ENCODE data around the gene TMEM141. TPM values are rescaled to one million over a fixed set of nuclear protein-coding genes. Genes with fewer than 3 reads are reported as not detected.

Gene TMEM141
- polyA plus RNA-seq, 1 of the 3 experiments (the other 2 are of a cell fraction): 112 TPM

DNA sequence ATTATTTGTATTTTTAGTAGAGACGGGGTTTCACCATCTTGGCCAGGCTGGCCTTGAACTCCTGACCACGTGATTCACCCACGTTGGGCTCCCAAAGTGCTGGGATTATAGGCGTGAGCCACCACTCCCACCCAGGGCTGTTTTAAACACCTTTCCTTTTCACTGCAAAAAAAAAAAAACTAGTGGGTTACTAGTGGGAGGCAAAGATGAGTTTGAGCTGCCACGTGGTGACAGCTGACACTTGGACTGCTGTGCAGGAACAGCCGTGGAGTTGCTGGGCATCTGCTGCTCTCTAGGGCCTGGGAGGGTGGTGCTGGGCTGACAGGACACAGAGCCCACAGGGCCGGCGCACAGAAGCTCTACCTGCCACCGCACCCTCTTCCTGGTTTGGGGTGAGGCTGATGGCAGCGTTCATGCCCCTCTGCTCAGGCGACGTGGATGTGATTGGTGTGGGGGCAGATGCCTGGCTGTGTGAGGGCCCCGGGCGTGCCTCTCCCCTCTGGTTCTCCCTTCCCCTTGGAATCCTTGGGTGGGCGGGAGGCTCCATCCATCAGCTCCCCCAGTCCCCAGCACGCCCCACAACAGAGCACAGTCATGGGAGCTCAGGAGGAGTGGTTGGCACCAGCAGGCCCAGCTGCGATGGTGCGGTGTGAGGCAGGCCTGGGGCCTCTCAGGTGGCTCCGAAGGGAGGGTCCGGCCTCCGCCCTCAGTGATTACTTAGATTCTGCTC lies 33.5 kb downstream of the TMEM141 start:
- H3F3A ChIP-seq (replicated peaks; ENCODE audit: insufficient read depth): no peaks in the 10 kb centered on the region
- H3K4me2 ChIP-seq: no peak overlapping the region
- no peak overlapping the region for H2AFZ ChIP-seq (ENCODE audit: low read depth)
- H3K9me2 ChIP-seq: no peaks in the 10 kb centered on the region
- no peaks in the 10 kb centered on the region for H3K4me1 ChIP-seq (ENCODE audit: control insufficient read depth in 1 of 2, insufficient read depth in 2 of 2, low read depth in 1 of 2, low read length in 1 of 2)
- CTCF ChIA-PET: interaction anchor here (0.6 to 3.2 kb wide), 5 partner anchors 9 to 205 kb away, joined by 3 to 17 read pairs (median 3); partner anchors contain the start of gene AJM1
- H3K27me3 ChIP-seq (ENCODE audit: insufficient read depth): no peaks in the 10 kb centered on the region
- H3K9me3 ChIP-seq: no peaks in the 10 kb centered on the region
- H3K79me2 ChIP-seq (ENCODE audit: insufficient read depth): peaks cover 16% of the 10 kb centered on the region; the same call in 1 of the 2 replicates
- WGBS (ENCODE audit: low lambda C conversion rate): 87% methylated on average over 7 of the region's 21 CpGs
- DNase-seq: no peak
- H3K27ac ChIP-seq (ENCODE audit: low read depth in 2 of 2, low read length in 1 of 2): no peak overlapping the region
- H4K20me1 ChIP-seq (ENCODE audit: insufficient read depth): peaks cover 16% of the 10 kb centered on the region; the same call in 1 of the 2 replicates
- H3K4me3 ChIP-seq (ENCODE audit: low read depth in 2 of 2, low read length in 1 of 2): no peak overlapping the region
- POLR2A ChIA-PET: no interaction called here
- TF ChIP-seq TEAD4 (IDR thresholded peaks at IDR 0.05; ENCODE audit: borderline replicate concordance, insufficient read depth) (no peak), REST (IDR thresholded peaks at IDR 0.05; ENCODE audit: low read depth, low read length) (no peak), GABPA (IDR thresholded peaks at IDR 0.05; ENCODE audit: low read depth) (no peak), RXRA (IDR thresholded peaks at IDR 0.05; ENCODE audit: borderline replicate concordance, low read depth) (no peak), NRF1 (IDR thresholded peaks at IDR 0.05; ENCODE audit: low read depth, low read length) (no peak), ELF1 (IDR thresholded peaks at IDR 0.05) (no peak), NFIC (IDR thresholded peaks at IDR 0.05; ENCODE audit: borderline replicate concordance) (no peak), CHD2 (IDR thresholded peaks at IDR 0.05; ENCODE audit: low read length, partially characterized antibody) (no peak), RCOR1 (IDR thresholded peaks at IDR 0.05; ENCODE audit: low read length) (no peak)
- TF ChIP-seq, protein P1, sequence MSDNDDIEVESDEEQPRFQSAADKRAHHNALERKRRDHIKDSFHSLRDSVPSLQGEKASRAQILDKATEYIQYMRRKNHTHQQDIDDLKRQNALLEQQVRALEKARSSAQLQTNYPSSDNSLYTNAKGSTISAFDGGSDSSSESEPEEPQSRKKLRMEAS (IDR thresholded peaks at IDR 0.05; ENCODE audit: low read depth): no peak
- peaks cover 7 to 55% of the 10 kb centered on the region in 2 experiments for H3K36me3 ChIP-seq (replicated peaks in 1 of 2; ENCODE audit: control insufficient read depth in 1 of 2, insufficient read depth in 2 of 2, low read length in 1 of 2)
- no peak overlapping the region for H3K9ac ChIP-seq

- no peaks in the 10 kb centered on the region for H3K9me3 ChIP-seq
- peaks cover 7% of the 10 kb centered on the region; the same call in 1 of the 2 replicates for H3K79me2 ChIP-seq (ENCODE audit: insufficient read depth)
- ChIA-PET CTCF (interaction anchor here (0.9 to 3.2 kb wide), 4 partner anchors 10 to 163 kb away, joined by 3 to 17 read pairs (median 4); partner anchors contain the start of gene AJM1), POLR2A (no interaction called here)
- peaks cover 7 to 63% of the 10 kb centered on the region in 2 experiments for H3K36me3 ChIP-seq (replicated peaks in 1 of 2; ENCODE audit: control insufficient read depth in 1 of 2, insufficient read depth in 2 of 2, low read length in 1 of 2)
- no peaks in the 10 kb centered on the region for H3K9me2 ChIP-seq
- H3K27ac ChIP-seq (ENCODE audit: low read depth in 2 of 2, low read length in 1 of 2): no peak overlapping the region
- no peak overlapping the region for H2AFZ ChIP-seq (ENCODE audit: low read depth)
- no peak overlapping the region for H3K4me2 ChIP-seq
- 94% methylated on average over 39 of the region's 44 CpGs for WGBS (ENCODE audit: low lambda C conversion rate)
- peaks cover 12% of the 10 kb centered on the region; the same call in 1 of the 2 replicates for H4K20me1 ChIP-seq (ENCODE audit: insufficient read depth)
- no peak overlapping the region for H3K9ac ChIP-seq
- H3K4me3 ChIP-seq (ENCODE audit: low read depth in 2 of 2, low read length in 1 of 2): no peak overlapping the region
- no peaks in the 10 kb centered on the region for H3K27me3 ChIP-seq (ENCODE audit: insufficient read depth)
- no peaks in the 10 kb centered on the region for H3F3A ChIP-seq (replicated peaks; ENCODE audit: insufficient read depth)
- no peaks in the 10 kb centered on the region for H3K4me1 ChIP-seq (ENCODE audit: control insufficient read depth in 1 of 2, insufficient read depth in 2 of 2, low read depth in 1 of 2, low read length in 1 of 2)
- no peak for DNase-seq
- TF ChIP-seq CTCF (IDR thresholded peaks at IDR 0.05) (no peak), IRF3 (IDR thresholded peaks at IDR 0.05; ENCODE audit: low read depth, low read length) (no peak), NRF1 (IDR thresholded peaks at IDR 0.05; ENCODE audit: low read depth, low read length) (no peak), JUND (IDR thresholded peaks at IDR 0.05) (no peak), RXRA (IDR thresholded peaks at IDR 0.05; ENCODE audit: borderline replicate concordance, low read depth) (no peak), TCF12 (IDR thresholded peaks at IDR 0.05) (no peak), CHD2 (IDR thresholded peaks at IDR 0.05; ENCODE audit: low read length, partially characterized antibody) (no peak)
- TF ChIP-seq, protein P2, sequence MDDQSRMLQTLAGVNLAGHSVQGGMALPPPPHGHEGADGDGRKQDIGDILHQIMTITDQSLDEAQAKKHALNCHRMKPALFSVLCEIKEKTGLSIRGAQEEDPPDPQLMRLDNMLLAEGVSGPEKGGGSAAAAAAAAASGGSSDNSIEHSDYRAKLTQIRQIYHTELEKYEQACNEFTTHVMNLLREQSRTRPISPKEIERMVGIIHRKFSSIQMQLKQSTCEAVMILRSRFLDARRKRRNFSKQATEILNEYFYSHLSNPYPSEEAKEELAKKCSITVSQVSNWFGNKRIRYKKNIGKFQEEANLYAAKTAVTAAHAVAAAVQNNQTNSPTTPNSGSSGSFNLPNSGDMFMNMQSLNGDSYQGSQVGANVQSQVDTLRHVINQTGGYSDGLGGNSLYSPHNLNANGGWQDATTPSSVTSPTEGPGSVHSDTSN (IDR thresholded peaks at IDR 0.05): no peak
- TF ChIP-seq, protein P1 (IDR thresholded peaks at IDR 0.05; ENCODE audit: low read depth): no peak
These were observed 34.4 kb downstream of the TMEM141 start for GRCh38 chr9:136825295-136826187.
